Effector memory CD4-positive, alpha-beta T cell (primary cell): ENCODE results near the gene TCOF1.

Experiments used
- DNase-seq, 3 donors: peaks; one replicate each; pipeline ENCODE4 v3.0.0-alpha.2; 2020
- H3K27ac ChIP-seq: 2 replicates; pipeline ENCODE4 v1.7.0; 2013; ENCODE audit warnings: mild to moderate bottlenecking, low read length, moderate library complexity; ENCODE audit not compliant: insufficient read depth, poor library complexity, severe bottlenecking
- H3K27me3 ChIP-seq: replicated peaks from 2 replicates; pipeline ENCODE4 v1.7.0; 2013; ENCODE audit warnings: mild to moderate bottlenecking, low read length; ENCODE audit not compliant: insufficient read depth, control insufficient read depth, poor library complexity, severe bottlenecking
- H3K36me3 ChIP-seq: 2 replicates; pipeline ENCODE4 v1.7.0; 2013; ENCODE audit warnings: mild to moderate bottlenecking, low read length, moderate library complexity; ENCODE audit not compliant: control insufficient read depth, insufficient read depth
- H3K4me1 ChIP-seq: 2 replicates; pipeline ENCODE4 v1.7.0; 2013; ENCODE audit warnings: low read length, mild to moderate bottlenecking; ENCODE audit not compliant: control insufficient read depth, insufficient read depth, poor library complexity, severe bottlenecking
- H3K4me3 ChIP-seq: 2 replicates; pipeline ENCODE4 v1.7.0; 2013; ENCODE audit warnings: low read length, low read depth, mild to moderate bottlenecking; ENCODE audit not compliant: insufficient read depth, poor library complexity, severe bottlenecking
- H3K9me3 ChIP-seq: 2 replicates; pipeline ENCODE4 v1.7.0; 2013; ENCODE audit warnings: mild to moderate bottlenecking, low read length, moderate library complexity; ENCODE audit not compliant: control insufficient read depth

TCOF1 gene

DNA sequence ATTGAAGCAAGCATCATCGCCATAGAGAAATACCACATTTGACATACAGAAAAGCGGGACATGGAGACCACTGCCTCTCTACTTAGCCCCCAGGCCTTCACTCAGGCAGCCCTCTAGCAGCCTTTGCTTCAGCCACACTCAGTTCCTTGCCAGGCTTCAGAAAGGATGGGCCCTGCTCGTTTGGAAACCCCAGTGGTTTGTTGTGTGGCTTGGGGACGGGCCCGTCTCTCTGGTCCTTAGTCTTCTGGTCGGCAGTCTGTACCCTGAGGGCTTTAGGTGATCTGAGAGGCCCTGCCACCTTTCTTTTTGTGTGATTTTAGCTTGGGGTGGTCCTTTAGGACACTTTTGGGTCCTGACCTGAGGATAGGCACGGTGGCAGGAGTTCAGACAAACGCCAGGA is 33.7 kb upstream of the TCOF1 start:
- Histone ChIP-seq H3K4me1 (no peaks in the 10 kb centered on the region), H3K27ac (no peak overlapping the region), H3K27me3 (no peaks in the 10 kb centered on the region), H3K9me3 (no peaks in the 10 kb centered on the region), H3K4me3 (no peak overlapping the region), H3K36me3 (no peaks in the 10 kb centered on the region)
- no peak for DNase-seq

DNA sequence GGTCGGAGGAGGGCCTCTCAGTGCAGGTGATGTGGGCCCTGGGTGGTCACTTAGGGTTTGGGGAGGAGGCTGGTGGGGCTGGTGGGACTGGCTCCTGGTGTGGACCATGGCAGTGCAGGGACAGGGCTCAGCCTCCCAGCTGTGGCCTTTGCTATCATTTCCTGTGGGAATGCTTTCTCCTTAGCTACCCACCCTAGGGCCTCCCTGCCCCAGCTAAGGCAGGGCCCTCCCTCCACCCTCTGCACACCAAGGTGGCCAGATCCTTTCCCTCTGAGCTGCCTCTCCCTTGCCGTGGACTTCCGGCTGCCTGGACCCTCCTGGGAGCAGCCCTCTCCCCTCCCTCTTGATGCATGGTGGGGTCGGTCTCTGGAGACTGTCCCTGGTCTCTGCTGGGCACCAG is 32.1 kb upstream of the TCOF1 start:
- no peak for DNase-seq
- Histone ChIP-seq H3K4me1 (no peaks in the 10 kb centered on the region), H3K27me3 (no peaks in the 10 kb centered on the region), H3K27ac (no peak overlapping the region), H3K9me3 (no peaks in the 10 kb centered on the region), H3K4me3 (no peak overlapping the region), H3K36me3 (no peaks in the 10 kb centered on the region)

GRCh38 chr5:150326707-150327106 is 30.8 kb upstream of the TCOF1 start:
- Histone ChIP-seq H3K4me1 (no peaks in the 10 kb centered on the region), H3K4me3 (no peak overlapping the region), H3K27ac (no peak overlapping the region), H3K36me3 (no peaks in the 10 kb centered on the region), H3K9me3 (no peaks in the 10 kb centered on the region), H3K27me3 (no peaks in the 10 kb centered on the region)
- no peak for DNase-seq

- Histone ChIP-seq H3K36me3 (no peaks in the 10 kb centered on the region), H3K27ac (no peak overlapping the region), H3K9me3 (no peaks in the 10 kb centered on the region), H3K4me3 (no peak overlapping the region), H3K27me3 (no peaks in the 10 kb centered on the region), H3K4me1 (no peaks in the 10 kb centered on the region)
- DNase-seq: no peak
These were observed 30.4 kb upstream of the TCOF1 start for GRCh38 chr5:150327139-150327538.

GRCh38 chr5:150328515-150328914 is 29.0 kb upstream of the TCOF1 start:
- no peaks in the 10 kb centered on the region for H3K36me3 ChIP-seq
- no peak for DNase-seq
- no peaks in the 10 kb centered on the region for H3K27me3 ChIP-seq
- no peaks in the 10 kb centered on the region for H3K4me1 ChIP-seq
- no peak overlapping the region for H3K27ac ChIP-seq
- H3K4me3 ChIP-seq: no peak overlapping the region
- H3K9me3 ChIP-seq: no peaks in the 10 kb centered on the region

- DNase-seq: no peak
- no peak overlapping the region for H3K27ac ChIP-seq
- H3K4me3 ChIP-seq: no peak overlapping the region
- H3K27me3 ChIP-seq: no peaks in the 10 kb centered on the region
- no peaks in the 10 kb centered on the region for H3K36me3 ChIP-seq
- no peaks in the 10 kb centered on the region for H3K4me1 ChIP-seq
- no peaks in the 10 kb centered on the region for H3K9me3 ChIP-seq
These were observed 28.5 kb upstream of the TCOF1 start for GRCh38 chr5:150329038-150329437.

DNA sequence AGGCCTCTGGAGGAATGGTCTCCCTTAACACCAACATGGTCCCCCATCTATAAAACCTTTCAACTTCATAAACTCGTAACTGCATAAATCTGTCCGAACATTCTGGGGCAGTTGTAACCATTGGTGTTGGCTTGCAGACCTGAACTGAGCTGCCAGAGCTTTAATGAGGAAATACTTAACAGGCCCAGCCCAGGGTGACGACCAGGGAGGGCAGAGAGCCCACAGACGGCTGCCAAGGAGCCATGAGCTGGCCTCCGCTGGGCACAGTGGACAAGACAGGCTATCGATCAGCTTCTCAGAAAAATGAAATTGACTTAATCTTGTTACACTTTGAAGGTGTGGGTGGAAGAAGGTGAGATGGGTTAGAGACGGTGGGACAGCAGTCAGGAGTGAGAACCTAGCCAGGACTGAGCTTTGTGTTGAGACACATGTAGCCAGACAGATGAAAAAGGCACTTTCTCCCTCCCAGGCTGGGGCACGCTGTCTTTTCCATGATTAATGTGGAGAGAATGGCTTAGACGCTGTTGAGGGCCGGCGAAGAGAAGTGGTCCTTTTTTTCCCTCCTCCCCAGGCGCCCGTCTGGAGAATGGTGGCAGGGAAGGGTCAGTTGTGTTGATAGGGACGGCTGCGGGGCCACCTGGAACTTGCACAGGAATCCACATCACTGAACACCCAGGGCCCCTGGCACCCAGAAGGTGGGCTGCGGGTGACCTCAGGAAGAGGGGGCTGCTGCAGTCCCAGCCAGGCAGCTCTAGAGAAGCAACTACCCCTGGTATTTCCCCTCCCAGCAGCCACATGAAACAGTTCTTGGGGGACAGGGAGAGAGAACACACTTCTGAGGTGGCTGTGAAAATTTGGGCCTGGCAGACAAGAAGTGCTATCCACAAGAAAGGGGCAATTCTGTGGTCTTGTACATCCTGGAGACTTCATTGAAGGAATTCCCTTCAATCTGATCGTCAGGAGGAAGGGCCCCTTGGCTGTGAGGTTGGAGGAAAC is 27.3 kb upstream of the TCOF1 start:
- H3K27ac ChIP-seq: no peak overlapping the region
- no peaks in the 10 kb centered on the region for H3K9me3 ChIP-seq
- no peaks in the 10 kb centered on the region for H3K27me3 ChIP-seq
- no peak for DNase-seq
- no peaks in the 10 kb centered on the region for H3K4me1 ChIP-seq
- H3K4me3 ChIP-seq: no peak overlapping the region
- no peaks in the 10 kb centered on the region for H3K36me3 ChIP-seq

- Histone ChIP-seq H3K27ac (no peak overlapping the region), H3K27me3 (no peaks in the 10 kb centered on the region), H3K9me3 (no peaks in the 10 kb centered on the region), H3K4me3 (no peak overlapping the region), H3K4me1 (no peaks in the 10 kb centered on the region), H3K36me3 (no peaks in the 10 kb centered on the region)
- DNase-seq: no peak
These were observed 24.1 kb upstream of the TCOF1 start for GRCh38 chr5:150333400-150333799.

GRCh38 chr5:150335778-150336177 is 21.7 kb upstream of the TCOF1 start:
- no peaks in the 10 kb centered on the region for H3K27me3 ChIP-seq
- H3K27ac ChIP-seq: no peak overlapping the region
- H3K4me3 ChIP-seq: no peak overlapping the region
- no peaks in the 10 kb centered on the region for H3K36me3 ChIP-seq
- H3K9me3 ChIP-seq: no peaks in the 10 kb centered on the region
- no peaks in the 10 kb centered on the region for H3K4me1 ChIP-seq
- DNase-seq: no peak

- Histone ChIP-seq H3K9me3 (no peaks in the 10 kb centered on the region), H3K4me1 (no peaks in the 10 kb centered on the region), H3K27me3 (no peaks in the 10 kb centered on the region), H3K36me3 (no peaks in the 10 kb centered on the region), H3K27ac (no peak overlapping the region), H3K4me3 (no peak overlapping the region)
- no peak for DNase-seq
These were observed 19.0 kb upstream of the TCOF1 start for GRCh38 chr5:150338546-150338945.
